Measurements from ENCODE around the gene TBC1D8. TPM values are rescaled to one million over a fixed set of nuclear protein-coding genes. Genes with fewer than 3 reads are reported as not detected.

Gene TBC1D8
- total RNA-seq, 2 donors from 2014 or later = 86.1 to 149 TPM

- no peak for TF ChIP-seq CTCF (IDR thresholded peaks at IDR 0.05)
- TF ChIP-seq POLR2A (IDR thresholded peaks at IDR 0.05) = no peak
- no peak for TF ChIP-seq POLR2AphosphoS5 (IDR thresholded peaks at IDR 0.05)
- no peak overlapping the region for H3K4me3 ChIP-seq
- no peak for DNase-seq (ENCODE audit: low spot score)
- no peaks in the 10 kb centered on the region for H3K36me3 ChIP-seq
- intact Hi-C loops (cut with DNase I) = no loop called here
- WGBS = 95% methylated on average over 7 of the region's 7 CpGs
- no peaks in the 10 kb centered on the region for H3K9me3 ChIP-seq
- no peak overlapping the region for H3K27ac ChIP-seq
- no peaks in the 10 kb centered on the region for H3K27me3 ChIP-seq (replicated peaks; ENCODE audit: insufficient read depth)
- H3K4me1 ChIP-seq (replicated peaks) = no peaks in the 10 kb centered on the region
These were observed 175.7 kb downstream of the TBC1D8 start for GRCh38 chr2:100975521-100975785.

GRCh38 chr2:100974712-100975520 lies 176.3 kb downstream of the TBC1D8 start:
- WGBS = 93% methylated on average over 22 of the region's 22 CpGs
- intact Hi-C loops (cut with DNase I) = no loop called here
- H3K27me3 ChIP-seq (replicated peaks; ENCODE audit: insufficient read depth) = no peaks in the 10 kb centered on the region
- no peak for DNase-seq (ENCODE audit: low spot score)
- no peaks in the 10 kb centered on the region for H3K36me3 ChIP-seq
- H3K27ac ChIP-seq = no peak overlapping the region
- H3K4me3 ChIP-seq = no peak overlapping the region
- no peaks in the 10 kb centered on the region for H3K4me1 ChIP-seq (replicated peaks)
- TF ChIP-seq POLR2AphosphoS5 (IDR thresholded peaks at IDR 0.05) = no peak
- no peak for TF ChIP-seq CTCF (IDR thresholded peaks at IDR 0.05)
- TF ChIP-seq POLR2A (IDR thresholded peaks at IDR 0.05) = no peak
- H3K9me3 ChIP-seq = no peaks in the 10 kb centered on the region

- H3K36me3 ChIP-seq = no peaks in the 10 kb centered on the region
- no peak overlapping the region for H3K27ac ChIP-seq
- no peak for DNase-seq (ENCODE audit: low spot score)
- no peaks in the 10 kb centered on the region for H3K27me3 ChIP-seq (replicated peaks; ENCODE audit: insufficient read depth)
- no peak overlapping the region for H3K4me3 ChIP-seq
- H3K9me3 ChIP-seq = no peaks in the 10 kb centered on the region
- WGBS = 92% methylated on average over 7 of the region's 7 CpGs
- H3K4me1 ChIP-seq (replicated peaks) = no peaks in the 10 kb centered on the region
- intact Hi-C loops (cut with DNase I) = no loop called here
- no peak for TF ChIP-seq CTCF (IDR thresholded peaks at IDR 0.05)
- TF ChIP-seq POLR2A (IDR thresholded peaks at IDR 0.05) = no peak
- TF ChIP-seq POLR2AphosphoS5 (IDR thresholded peaks at IDR 0.05) = no peak
These were observed 178.7 kb downstream of the TBC1D8 start for GRCh38 chr2:100972452-100972851.

- no peak overlapping the region for H3K27ac ChIP-seq
- no peaks in the 10 kb centered on the region for H3K36me3 ChIP-seq
- intact Hi-C loops (cut with DNase I) = no loop called here
- no peaks in the 10 kb centered on the region for H3K9me3 ChIP-seq
- WGBS = 94% methylated on average over 9 of the region's 9 CpGs
- no peak overlapping the region for H3K4me3 ChIP-seq
- H3K4me1 ChIP-seq (replicated peaks) = no peaks in the 10 kb centered on the region
- no peak for TF ChIP-seq POLR2A (IDR thresholded peaks at IDR 0.05)
- no peak for TF ChIP-seq CTCF (IDR thresholded peaks at IDR 0.05)
- no peak for TF ChIP-seq POLR2AphosphoS5 (IDR thresholded peaks at IDR 0.05)
- no peak for DNase-seq (ENCODE audit: low spot score)
- no peaks in the 10 kb centered on the region for H3K27me3 ChIP-seq (replicated peaks; ENCODE audit: insufficient read depth)
These were observed 180.0 kb downstream of the TBC1D8 start for GRCh38 chr2:100971221-100971620.

- H3K9me3 ChIP-seq = no peaks in the 10 kb centered on the region
- intact Hi-C loops (cut with DNase I) = no loop called here
- no peak overlapping the region for H3K4me3 ChIP-seq
- WGBS = 92% methylated on average over 7 of the region's 7 CpGs
- no peak overlapping the region for H3K27ac ChIP-seq
- TF ChIP-seq CTCF (IDR thresholded peaks at IDR 0.05) (no peak), POLR2A (IDR thresholded peaks at IDR 0.05) (no peak), POLR2AphosphoS5 (IDR thresholded peaks at IDR 0.05) (no peak)
- H3K36me3 ChIP-seq = no peaks in the 10 kb centered on the region
- H3K27me3 ChIP-seq (replicated peaks; ENCODE audit: insufficient read depth) = no peaks in the 10 kb centered on the region
- H3K4me1 ChIP-seq (replicated peaks) = no peaks in the 10 kb centered on the region
- no peak for DNase-seq (ENCODE audit: low spot score)
These were observed 181.2 kb downstream of the TBC1D8 start for GRCh38 chr2:100969998-100970397.

Measured in prostate gland (tissue), 2 donors.